ENCODE data around the gene COPS3.

Gene COPS3

DNA sequence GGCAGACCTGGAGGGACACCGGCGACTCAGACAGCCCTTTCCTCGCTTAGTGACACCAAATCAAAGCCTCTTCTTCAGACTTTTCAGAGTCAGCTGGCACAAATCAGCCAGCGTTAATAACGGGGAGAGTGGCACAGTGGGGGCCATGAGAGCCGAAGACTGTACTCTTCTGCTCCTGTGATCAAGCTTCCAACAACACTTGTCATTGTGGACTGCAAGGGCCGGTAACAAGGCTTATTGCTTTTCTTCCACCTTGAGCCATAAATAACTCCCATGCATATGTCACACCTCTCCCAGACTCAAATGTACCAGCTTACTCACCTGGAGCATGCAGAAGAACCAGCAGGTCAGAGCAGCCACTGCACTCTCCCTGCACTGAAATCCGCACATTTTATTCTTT is 56.9 kb downstream of the COPS3 start:
- H3K27ac ChIP-seq, result no peak overlapping the region
- DNase-seq (ENCODE audit: low read depth, low spot score), result no peak

DNA sequence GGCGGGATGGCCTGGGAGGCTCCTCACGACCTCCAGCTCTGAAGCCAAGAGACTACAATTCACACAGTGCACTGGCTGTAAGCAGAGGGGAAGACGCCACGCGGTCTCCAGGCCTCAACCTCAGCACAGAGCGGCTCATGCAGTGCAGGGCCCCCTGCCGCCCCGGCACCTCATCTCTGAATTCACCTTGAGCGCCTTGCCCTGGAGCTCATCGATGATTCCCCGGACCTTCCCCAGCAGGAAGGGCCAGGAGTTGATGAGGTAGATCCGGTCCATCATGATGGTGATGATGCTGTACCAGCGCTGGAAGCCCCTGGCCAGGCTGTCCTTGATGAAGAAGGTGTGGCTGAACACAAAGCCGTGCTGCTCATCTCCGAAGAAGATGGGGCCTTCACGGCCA is 57.3 kb downstream of the COPS3 start:
- DNase-seq (ENCODE audit: low read depth, low spot score), result no peak
- no peak overlapping the region for H3K27ac ChIP-seq

DNA sequence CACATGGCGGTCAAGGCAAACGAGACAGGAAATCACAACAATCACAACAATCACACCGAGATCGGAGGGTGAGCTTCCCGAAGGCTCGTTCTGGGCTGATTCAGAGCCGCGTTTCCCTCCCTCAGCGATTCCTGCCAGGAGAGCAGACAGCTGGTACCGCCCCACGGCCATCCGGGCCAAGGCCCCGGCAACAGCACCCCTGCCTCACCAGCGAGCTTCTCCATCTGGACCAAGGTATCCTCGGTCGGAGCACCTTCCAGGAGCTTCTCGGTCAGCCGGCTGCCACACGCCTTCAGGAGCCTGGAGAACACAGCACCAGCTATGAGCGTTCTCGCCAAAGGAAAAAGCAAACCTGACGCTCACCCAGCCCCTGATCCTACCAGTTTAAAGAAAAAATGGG is 59.7 kb downstream of the COPS3 start:
- no peak overlapping the region for H3K27ac ChIP-seq
- no peak for DNase-seq (ENCODE audit: low read depth, low spot score)

DNA sequence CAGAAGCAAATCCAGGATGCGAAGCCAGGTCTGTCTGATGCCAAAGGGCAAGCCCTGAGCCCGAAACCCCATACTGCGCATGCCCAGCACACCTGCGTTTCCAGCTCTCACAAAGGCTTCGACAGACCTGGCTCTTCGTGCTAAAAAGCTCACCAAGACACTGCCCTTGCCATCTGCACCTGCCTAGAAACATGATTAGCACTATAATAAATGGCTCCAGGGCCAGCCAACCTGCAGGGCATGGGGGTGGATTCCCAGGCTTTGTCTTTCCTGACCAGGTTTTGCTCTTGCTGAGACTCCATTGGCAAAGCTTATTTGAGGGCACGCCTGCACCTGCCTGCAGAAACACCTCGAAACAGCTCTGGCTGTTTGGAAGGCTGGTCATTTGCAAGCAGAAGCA is 60.5 kb downstream of the COPS3 start:
- no peak for DNase-seq (ENCODE audit: low read depth, low spot score)
- H3K27ac ChIP-seq, result no peak overlapping the region

DNA sequence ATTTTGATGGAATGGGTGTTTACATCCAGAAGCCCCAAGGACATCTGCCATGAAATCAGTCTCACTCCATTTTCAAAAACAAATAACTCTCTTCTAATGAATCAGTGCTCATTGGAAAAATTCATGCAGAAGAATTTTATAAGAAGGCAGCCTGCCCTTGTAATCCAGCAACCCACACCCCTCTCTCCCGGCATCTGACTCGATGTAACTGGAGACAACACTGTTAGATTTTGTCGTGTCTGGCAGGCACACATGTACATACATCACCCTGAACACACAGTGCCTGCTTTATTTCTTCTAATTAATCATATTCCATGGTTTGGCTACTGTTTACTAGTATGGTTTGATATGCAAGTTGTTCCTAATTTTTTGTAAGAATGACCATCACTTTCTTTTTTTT is 63.1 kb downstream of the COPS3 start:
- no peak overlapping the region for H3K27ac ChIP-seq
- DNase-seq (ENCODE audit: low read depth, low spot score), result no peak

DNA sequence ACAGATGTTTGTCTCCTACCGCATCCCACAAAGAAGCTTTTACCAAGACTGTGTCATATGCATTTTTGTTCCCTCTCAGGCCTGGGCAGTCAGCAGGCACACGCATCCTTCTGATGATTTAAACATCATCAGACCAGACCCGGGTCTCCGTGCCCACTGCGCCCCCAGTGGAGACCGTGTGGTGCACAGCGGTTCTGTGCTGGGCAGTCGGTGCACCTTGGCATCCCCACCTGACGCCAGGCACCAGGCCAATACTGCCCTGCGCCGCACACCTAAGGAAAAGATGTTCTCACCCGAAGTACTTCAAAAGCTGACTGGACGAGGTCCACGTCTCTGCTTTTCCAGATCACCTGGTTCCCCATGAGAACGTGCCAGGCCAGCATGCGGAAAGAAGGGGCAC is 64.3 kb downstream of the COPS3 start:
- H3K27ac ChIP-seq, result no peak overlapping the region
- no peak for DNase-seq (ENCODE audit: low read depth, low spot score)

DNA sequence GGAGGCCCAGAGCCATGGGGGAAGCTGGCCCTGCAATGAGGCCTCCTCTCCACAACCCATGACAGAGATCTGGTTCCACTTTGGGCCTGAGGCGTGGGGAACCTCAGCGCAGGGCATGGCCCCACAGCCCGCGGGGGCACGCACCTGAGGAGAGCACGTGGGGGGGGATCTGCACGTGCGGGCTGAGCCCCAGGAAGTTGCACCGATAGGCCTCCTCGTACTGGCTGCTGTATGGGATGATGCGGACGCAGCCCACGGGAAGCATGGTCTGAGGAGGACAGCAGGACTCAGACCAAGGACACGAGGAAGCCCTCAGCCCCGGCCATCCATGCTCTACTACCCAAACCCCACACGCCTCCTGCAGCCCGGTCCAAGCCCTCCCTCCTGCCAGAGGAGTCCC is 64.8 kb downstream of the COPS3 start:
- H3K27ac ChIP-seq, result no peak overlapping the region
- DNase-seq (ENCODE audit: low read depth, low spot score), result no peak

DNA sequence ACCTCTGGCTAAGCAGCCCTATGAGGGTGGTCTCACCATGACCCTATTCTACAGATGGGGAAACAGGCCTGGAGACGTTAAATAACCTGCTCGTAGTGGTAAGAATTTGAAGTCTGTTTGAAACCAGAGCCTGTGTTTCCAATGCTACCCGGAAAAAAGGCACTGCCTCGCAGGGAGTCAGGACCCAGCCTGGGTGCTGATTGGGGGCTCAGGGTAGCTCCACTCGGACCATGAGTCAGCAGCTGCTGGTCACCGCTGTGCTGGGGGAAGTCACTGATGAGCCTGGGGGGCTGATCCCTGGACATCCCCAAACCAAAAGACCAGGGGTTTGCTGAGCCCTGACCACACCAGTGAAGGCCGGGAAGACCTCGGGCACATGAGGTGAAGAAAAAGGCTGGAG is 65.5 kb downstream of the COPS3 start:
- H3K27ac ChIP-seq, result no peak overlapping the region
- DNase-seq (ENCODE audit: low read depth, low spot score), result no peak

DNA sequence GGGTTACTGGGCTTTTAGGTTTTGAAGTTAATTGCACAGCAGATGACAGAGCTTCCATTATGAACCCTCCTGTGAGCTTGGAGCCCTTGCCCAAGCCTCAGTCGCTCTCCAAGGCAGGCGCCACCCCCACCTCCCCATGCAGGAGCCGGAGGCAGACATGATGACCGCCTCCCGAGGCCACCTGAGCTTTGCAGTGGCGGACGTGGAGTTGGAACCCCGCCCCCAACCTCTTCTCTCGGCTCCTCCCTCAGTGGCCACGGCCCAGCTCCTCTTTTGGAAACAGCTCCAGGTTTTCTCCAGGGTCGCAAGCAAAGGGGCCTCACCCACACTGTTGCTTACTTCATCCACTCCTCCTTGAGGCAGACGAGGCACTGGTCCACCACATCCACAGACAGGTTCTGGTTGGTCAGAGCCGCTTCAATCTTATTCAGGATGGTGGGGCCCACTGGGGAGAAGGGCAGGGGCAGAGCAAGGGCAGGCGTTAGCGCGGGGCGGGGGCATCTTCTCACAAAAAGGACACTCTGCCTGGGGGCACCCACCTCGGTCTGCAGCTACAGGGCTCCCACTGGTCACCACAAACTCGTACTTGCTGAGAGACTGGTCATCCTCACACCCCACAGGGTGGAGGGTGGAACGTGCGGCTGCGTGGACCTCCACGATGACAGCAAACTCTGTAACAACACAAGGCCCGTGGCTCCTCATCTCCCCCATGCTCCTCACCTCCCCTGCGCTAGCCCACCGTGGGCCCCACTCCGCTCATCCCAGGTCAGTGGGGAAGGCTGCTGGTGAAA is 66.2 kb downstream of the COPS3 start:
- no peak for DNase-seq (ENCODE audit: low read depth, low spot score)
- H3K27ac ChIP-seq, result no peak overlapping the region

DNA sequence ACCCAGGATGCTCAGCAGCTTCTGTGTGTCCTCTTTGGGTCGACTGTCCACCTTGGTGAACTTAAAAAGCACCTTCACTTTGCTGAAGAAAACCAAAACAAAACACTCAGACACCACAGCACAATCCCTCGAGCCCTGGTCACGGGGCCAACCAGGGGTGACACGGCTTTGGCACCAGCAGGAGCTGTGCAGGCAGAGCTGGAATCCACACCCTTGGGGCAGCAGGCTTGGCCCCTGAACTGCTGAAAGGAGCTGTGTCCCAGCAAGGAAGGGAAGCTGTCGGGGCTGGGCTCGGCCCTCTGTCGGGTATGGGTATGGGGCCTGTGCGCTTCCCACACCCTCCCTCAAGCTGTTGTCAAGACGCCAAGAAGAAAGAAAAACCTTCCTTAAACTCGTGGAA is 67.3 kb downstream of the COPS3 start:
- no peak overlapping the region for H3K27ac ChIP-seq
- no peak for DNase-seq (ENCODE audit: low read depth, low spot score)

DNA sequence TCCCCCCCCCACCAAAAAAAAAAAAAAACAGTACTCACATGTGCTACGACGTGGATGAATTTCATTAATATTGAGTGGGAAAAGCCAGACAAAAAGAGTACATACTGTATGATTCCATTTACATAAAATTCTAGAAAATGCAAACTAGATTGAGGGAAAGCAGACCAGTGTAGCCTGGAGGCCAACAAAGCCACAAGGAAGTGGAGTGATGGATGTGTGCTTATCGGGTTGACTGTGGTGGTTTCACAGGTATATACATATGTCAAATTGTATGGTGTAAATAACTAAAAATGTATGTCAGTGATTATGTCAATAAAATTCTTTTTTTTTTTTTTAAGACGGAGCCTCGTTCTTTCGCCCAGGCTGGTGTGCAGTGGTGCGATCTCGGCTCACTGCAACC is 73.0 kb downstream of the COPS3 start:
- H3K27ac ChIP-seq, result no peak overlapping the region
- no peak for DNase-seq (ENCODE audit: low read depth, low spot score)

DNA sequence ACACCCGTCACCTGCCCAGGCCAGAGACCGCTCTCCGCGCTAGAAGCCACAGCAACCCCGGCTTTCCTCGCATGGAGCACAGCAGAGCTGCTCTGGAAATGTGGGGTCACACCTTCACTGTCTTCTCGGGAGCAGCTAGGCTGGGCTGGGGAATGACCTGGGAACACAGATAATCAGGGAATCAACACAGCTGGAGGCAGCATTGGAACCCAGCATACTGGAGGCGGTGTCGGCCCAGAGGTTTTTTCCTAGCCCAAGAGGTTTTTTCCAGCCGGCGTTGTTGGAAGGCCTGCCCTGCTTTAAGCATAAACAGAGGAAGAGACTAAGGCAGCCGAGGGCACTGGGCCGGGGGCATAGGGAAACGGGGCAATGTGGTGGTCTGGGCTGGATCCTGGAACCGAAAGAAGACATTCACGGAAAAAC is 74.1 kb downstream of the COPS3 start:
- DNase-seq (ENCODE audit: low read depth, low spot score), result no peak
- peak overlapping the region; percentile 3 for H3K27ac ChIP-seq

DNA sequence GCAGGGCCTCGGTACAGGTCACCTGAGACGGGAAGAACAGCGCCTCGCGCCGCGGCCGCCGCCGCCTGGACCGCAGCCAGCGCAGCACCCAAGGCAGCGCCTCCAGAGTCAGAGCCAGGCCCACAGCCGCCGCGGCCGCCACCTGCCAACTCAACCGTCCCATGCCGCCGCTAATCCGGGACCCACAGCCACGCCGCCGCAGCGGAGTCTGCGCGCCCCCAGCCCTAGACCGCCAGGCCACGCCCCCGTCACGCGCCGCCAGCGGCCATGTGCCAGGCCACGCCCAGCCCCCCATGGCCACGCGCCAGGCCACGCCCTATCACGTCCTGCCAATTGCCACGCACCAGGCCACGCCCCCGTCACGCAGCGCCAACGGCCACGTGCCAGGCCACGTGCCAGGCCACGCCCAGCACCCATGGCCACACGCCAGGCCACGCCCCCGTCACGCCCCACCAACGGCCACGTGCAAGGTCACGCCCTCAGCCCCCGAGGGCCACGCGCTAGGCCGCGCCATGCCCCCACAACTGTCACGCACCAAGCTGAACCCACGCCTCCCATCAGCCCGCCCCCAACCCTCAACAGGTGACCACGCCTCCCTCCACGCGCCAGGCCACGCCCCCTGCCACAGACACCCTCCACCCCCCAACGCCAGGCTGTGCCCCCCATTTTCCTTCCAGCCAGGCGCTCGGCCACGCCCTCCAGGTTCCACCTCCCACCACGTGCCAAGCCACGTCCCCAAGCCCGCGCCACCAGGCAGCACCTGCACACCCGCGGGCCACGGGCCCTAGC is 74.7 kb downstream of the COPS3 start, which contains the start of gene PLD6:
Gene PLD6 (minus strand): TSS at position 210 of the 789 bp plus-strand sequence. CDS start 47 bp downstream, at position 163.
- H3K27ac ChIP-seq, result peak within 1 kb of the TSS; percentile 3
- no peak for DNase-seq (ENCODE audit: low read depth, low spot score)

DNA sequence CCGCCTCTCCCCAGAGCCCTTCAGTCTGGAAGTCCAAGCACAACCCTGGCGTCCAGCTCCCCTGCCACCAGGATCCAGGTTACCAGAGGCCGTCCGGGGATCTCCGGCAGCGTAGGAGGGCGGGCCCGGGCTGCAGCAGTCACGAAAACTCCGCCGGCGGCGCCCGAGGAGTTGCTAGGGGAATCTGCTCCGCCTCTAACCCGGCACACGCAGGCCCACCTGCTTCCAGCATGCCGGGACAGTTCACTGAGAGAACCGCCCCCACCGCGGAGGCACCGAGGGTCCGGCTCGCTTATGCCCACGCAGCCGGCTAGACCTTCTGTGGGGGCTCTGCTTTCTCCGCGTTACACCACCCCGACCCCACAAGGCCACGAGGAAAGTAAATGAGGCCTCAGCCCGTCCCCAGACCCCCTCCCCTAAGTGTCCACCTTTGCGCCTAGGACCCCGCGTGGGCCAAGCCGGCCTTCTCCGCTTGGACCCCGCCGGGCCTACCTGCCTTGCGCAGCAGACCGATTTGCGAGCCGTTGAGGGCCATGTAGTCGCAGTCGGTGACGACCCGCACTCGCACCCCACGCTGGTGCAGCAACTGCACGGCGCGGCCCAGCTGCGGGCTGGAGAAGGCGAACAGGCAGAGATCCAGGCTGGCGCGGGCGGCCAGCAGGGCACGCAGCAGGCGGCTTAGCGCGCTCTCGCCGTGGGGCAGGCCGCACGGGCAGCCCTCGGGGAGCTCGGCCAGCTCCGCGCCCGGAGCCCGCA is 75.5 kb downstream of the COPS3 start:
- no peak for DNase-seq (ENCODE audit: low read depth, low spot score)
- no peak overlapping the region for H3K27ac ChIP-seq

DNA sequence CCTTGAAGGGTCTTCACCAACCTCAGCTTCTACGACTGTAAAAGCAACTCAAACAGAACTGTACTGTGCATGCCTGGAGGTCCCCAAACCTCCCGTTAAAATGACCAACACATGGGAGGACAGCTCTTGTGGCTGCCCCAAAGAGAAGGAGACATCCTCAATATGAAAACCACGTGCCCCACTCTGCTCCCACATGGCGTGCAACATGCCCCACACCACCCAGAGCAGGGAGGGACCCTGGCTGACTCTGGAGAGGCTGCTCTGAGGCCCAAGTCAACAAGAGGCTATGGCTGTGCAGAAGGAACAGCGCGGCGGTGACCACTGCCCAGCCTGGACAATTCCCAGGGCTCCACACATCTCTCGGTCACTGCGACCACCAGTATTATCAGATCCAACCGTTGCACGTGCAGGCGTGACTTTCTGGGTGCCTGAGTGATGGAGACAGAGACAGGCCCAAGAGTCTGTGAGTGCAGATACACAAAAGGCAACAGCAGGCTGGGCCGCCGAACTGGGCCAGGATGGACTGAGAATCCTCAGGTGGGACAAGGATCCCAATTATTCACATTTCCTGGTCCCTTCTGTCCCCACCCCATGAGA is 76.3 kb downstream of the COPS3 start:
- DNase-seq (ENCODE audit: low read depth, low spot score), result no peak
- no peak overlapping the region for H3K27ac ChIP-seq

DNA sequence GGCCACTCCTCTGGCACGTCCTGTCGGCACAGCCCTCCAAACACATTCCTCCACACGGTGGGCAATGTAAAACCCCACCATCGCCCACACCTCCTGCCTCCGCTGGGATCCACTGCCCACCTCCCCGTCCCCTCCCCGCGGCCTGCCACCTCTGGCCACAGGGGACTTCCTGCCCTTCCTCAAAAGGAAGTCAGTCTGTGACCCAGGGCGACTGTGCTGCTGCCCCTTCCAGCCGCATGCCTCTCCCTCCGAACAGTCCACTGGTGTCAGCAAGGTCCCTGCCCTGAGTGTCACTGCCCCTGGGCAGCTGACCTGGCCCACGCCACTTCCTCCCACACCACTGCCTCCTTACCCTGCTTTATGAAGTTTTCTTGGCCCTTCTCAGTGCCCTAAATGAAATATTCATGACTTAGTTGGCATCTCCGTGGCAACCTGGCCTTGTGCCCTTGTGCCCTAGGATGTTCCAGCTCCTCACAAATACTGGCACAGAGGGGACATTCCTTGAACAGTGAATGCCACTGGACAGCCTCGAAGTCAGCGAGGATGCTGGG is 76.9 kb downstream of the COPS3 start:
- no peak overlapping the region for H3K27ac ChIP-seq

DNA sequence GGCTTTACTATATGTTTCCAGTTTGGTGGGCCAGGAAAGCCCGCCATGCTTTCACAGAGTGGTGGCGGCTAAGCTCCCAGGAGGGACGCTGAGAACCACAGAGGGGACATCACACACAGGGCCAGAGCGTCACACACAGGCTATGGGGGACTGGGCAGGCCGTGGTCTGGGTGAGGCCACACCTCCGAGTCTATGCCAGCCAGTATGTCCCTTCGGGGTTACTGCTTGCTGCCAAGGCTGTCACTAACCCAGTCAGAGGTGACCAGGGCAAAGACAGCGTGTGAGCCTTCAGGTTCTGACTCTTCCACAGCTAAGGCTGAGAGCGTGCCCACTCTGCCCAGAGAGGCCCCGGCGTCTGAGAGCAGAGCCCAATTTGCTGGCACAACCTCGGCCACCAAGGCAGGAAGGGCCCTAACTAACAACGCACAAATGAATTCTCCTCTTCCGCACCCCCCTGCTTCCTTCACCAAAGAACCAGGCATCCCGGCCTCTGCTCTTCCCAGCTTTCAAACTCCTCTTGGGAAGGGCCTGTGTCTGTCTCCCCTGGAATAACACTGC is 77.8 kb downstream of the COPS3 start:
- DNase-seq (ENCODE audit: low read depth, low spot score), result no peak
- H3K27ac ChIP-seq, result no peak overlapping the region

More for the DNA sequence above, 76.9 kb downstream of the COPS3 start:
- no peak for DNase-seq (ENCODE audit: low read depth, low spot score)

DNA sequence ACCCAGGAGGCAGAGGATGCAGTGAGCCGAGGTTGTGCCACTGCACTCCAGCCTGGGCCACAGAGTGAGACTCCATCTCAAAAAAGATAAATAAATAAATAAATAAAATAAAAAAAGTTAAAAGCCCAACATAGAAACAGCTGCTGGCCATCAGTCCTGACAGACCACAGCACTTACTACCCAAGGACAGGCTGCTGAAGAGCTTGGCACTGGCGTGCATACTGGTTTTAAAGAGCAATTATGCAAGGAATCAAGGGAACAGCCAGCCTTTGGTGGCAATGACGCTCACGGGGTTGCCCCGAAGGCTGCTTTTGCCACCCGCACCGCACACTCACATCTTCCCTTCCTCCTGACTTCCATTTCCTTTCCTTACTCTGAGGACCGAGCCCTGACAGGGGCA is 79.1 kb downstream of the COPS3 start:
- H3K27ac ChIP-seq, result no peak overlapping the region
- DNase-seq (ENCODE audit: low read depth, low spot score), result no peak

DNA sequence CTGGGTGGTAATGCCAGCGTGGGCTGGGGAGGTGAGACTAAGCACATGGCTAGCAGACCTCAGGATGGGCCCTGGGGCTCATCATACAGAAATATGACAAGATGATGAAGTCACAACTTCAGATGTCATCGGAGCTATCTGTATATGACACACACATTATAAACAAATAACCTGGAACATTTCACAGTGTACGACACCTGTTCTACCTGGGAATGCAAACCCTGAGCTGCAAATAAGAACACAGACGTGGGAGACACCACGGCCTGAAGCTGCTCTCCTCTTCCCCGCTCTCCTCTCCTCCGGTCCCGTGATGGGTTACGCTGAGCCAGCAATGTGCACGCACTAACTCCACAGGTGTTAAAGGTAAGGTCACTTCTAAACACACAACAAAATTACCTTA is 79.8 kb downstream of the COPS3 start:
- no peak overlapping the region for H3K27ac ChIP-seq
- no peak for DNase-seq (ENCODE audit: low read depth, low spot score)

DNA sequence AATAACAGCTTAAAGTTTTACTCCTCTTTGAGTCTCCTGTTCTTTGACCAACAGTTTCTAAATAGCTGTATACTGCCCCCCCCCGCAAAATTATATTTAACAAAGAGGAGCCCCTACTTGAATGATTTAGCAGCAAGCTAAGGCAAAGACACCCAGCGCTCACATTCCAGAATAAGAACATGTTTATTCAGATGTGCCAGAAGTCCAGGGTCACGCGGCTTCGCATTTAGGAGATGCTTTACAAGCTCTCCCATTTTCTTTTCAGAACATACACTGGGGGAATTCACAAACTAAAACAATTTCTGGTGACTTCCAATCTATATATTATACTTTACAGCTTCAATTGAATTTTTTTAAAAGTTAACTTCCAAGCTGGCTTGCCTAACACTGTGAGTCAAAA is 80.2 kb downstream of the COPS3 start:
- DNase-seq (ENCODE audit: low read depth, low spot score), result no peak
- H3K27ac ChIP-seq, result no peak overlapping the region

Data from epithelial cell of prostate (primary cell).